ES-I3 (cell line): ENCODE data around the gene TENM4.
"Not testable (repeated sequence)": the region's sequence is repeated elsewhere in the genome, so short reads cannot be mapped to it uniquely, and the experiment has no call there.

Source experiments
- H3K36me3 ChIP-seq: 2 replicates; pipeline ENCODE4 v1.6.1; 2013; ENCODE audit warnings: mild to moderate bottlenecking, low read length, control low read depth, moderate library complexity; ENCODE audit not compliant: insufficient read depth
- H3K4me1 ChIP-seq: 2 replicates; pipeline ENCODE4 v1.6.1; 2013; ENCODE audit warnings: mild to moderate bottlenecking, control low read depth, low read length; ENCODE audit not compliant: insufficient read depth
- H3K9ac ChIP-seq: 2 replicates; pipeline ENCODE4 v1.6.1; 2013; ENCODE audit warnings: low read depth, mild to moderate bottlenecking, low read length, moderate library complexity
- H3K9me3 ChIP-seq: 2 replicates; pipeline ENCODE4 v1.6.1; 2013; ENCODE audit warnings: mild to moderate bottlenecking, low read length, moderate library complexity; ENCODE audit not compliant: control insufficient read depth, insufficient read depth

The TENM4 gene

DNA sequence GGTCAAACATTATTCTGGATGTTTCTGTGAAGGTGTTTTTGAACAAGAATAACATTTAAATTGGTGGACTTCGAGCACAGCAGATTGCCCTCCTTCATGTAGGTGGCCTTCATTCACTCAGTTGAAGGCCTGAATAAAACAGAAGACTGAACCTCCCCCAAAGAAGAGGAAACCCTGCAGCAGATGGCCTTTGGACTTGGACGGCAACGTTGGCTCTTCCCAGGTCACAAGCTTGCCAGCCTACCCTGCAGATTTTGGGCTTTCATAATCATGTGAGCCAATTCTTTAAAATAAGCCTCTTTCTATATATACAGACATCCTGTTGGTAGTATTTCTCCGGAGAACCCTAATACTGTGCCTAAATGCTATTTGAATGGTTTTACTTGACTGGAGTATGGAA lies 434.0 kb downstream of the TENM4 start:
- no peaks in the 10 kb centered on the region for H3K4me1 ChIP-seq
- H3K9ac ChIP-seq, result no peak overlapping the region
- H3K9me3 ChIP-seq, result peaks cover 3% of the 10 kb centered on the region; the same call in 1 of the 2 replicates
- no peaks in the 10 kb centered on the region for H3K36me3 ChIP-seq

DNA sequence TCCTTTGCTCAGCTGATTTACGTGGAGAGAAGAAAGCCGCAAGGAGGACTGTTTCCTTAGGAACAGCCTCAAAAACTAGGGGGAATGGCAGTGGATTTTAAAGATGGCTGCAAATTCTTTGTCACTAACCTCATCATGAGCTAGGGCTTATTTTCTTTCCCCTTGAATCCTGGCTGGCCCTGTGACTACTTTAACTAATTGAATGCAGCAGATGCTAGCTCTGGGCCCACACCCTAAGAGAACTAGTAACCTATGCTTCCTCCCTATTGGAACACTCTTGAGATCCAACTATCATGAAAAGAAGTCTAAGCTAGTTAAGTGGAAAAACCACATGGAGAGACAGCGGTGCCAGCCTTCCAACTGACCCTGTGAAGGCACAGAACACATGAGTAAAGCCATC lies 444.8 kb downstream of the TENM4 start:
- H3K36me3 ChIP-seq, result no peaks in the 10 kb centered on the region
- H3K9ac ChIP-seq, result no peak overlapping the region
- no peaks in the 10 kb centered on the region for H3K9me3 ChIP-seq
- H3K4me1 ChIP-seq, result no peaks in the 10 kb centered on the region

DNA sequence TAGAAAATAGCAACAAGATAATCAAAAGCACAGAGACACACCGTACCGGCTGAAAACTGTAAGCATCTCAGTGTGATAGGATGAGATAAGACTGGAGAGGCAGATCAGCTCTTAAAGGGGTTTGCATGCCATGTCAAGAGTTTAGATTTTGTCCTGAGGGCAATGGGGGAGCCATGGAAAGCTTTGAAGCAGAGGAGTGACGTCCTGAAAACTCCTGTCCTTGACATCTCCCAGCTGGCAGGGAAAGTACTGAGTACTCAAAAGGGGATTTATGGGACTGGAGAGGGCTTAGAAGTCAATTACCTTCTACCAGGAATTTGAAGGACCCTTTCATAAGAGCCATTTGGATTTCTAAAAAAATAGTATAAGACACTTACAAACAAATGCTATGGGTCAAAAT lies 445.7 kb downstream of the TENM4 start:
- H3K9me3 ChIP-seq, result no peaks in the 10 kb centered on the region
- H3K36me3 ChIP-seq, result no peaks in the 10 kb centered on the region
- no peak overlapping the region for H3K9ac ChIP-seq
- H3K4me1 ChIP-seq, result no peaks in the 10 kb centered on the region

DNA sequence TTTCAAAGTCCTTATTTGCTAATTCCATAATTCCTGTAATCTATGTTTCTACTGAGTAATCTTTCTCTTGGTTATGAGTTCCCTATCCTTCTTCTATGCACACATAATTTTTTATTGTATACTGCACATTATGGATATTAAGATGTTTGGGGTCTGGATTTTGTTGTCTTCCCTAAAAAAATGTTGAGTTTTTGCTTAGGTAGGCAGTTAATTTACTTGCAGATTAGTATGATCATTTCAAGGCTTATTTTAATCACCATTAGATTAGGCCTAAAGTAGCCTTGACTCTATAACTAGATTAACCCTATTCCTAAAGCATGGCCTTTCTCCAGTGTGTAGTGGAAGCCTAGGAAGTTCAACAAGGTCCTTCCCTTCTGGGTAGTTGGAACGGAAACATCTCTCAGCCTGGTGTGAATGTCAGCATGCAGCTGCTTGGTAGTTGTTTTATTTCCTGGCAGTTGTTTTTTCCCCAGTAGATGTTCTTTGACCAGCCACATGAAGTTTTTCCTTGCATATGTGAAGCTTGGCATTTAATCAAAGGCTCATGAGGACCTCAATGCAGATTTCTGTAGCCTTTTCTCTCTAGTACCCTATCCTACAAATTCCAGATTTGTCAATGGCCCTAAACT lies 446.9 kb downstream of the TENM4 start:
- H3K9me3 ChIP-seq, result no peaks in the 10 kb centered on the region
- H3K4me1 ChIP-seq, result no peaks in the 10 kb centered on the region
- H3K36me3 ChIP-seq, result no peaks in the 10 kb centered on the region
- H3K9ac ChIP-seq, result no peak overlapping the region

DNA sequence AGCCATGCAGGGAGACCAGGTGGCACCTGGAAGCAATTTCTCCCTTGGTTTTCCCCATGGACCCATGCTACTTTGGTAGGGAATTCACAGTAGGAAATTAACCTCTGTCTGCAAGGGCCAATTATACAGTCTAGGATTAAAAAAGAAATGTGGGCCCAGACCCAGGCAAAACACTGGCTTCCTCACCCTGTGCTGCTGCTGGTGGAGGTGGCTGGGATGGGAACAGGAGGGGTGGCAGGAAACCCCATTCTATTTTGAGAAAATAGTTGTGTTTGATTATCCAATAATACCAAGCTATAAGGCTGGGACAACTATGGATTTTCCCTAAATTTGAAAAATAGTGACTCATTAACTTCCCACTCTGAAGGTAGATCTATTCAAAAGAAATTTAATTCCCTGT lies 449.1 kb downstream of the TENM4 start:
- H3K9me3 ChIP-seq, result no peaks in the 10 kb centered on the region
- no peaks in the 10 kb centered on the region for H3K36me3 ChIP-seq
- no peak overlapping the region for H3K9ac ChIP-seq
- no peaks in the 10 kb centered on the region for H3K4me1 ChIP-seq

DNA sequence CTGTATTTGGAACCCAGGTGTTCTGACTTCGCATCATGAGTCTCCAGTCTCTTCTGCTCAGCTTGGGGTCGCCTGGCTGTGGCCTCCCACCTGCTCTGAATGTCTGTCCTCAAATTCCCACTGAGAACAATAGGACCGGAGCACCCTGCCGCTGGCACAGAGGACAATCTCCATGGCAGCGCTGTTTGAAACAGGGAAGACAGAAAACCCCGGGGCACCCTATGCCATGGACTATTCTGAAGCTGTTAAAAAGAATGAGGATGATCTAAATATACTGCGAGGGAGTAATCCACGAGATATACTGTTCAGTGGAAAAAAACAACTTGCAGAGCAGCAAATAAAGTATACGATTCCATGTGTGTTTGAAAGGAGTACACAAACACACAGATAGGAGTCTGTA lies 450.6 kb downstream of the TENM4 start:
- H3K9me3 ChIP-seq, result no peaks in the 10 kb centered on the region
- no peaks in the 10 kb centered on the region for H3K4me1 ChIP-seq
- H3K36me3 ChIP-seq, result no peaks in the 10 kb centered on the region
- no peak overlapping the region for H3K9ac ChIP-seq

DNA sequence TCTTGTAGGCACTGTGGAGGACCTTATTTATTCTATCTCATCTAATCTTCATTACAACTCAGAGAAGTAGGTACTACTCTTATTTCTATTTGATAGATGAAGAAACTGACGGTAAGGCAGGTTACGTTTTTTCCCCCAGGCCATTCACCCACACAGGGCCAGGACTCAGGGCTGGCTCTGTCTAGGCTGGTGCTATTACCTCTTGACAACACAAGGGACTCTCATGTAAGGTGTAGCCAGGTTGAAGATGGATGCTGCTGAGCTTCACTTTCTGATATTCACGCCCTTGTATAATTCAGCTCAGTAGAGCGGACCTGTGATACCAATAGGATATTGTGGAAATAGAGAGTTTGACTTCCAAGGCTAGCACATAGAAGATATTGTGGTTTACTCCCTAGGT lies 453.1 kb downstream of the TENM4 start:
- Histone ChIP-seq H3K4me1 (no peaks in the 10 kb centered on the region), H3K9ac (no peak overlapping the region), H3K36me3 (no peaks in the 10 kb centered on the region), H3K9me3 (no peaks in the 10 kb centered on the region)

DNA sequence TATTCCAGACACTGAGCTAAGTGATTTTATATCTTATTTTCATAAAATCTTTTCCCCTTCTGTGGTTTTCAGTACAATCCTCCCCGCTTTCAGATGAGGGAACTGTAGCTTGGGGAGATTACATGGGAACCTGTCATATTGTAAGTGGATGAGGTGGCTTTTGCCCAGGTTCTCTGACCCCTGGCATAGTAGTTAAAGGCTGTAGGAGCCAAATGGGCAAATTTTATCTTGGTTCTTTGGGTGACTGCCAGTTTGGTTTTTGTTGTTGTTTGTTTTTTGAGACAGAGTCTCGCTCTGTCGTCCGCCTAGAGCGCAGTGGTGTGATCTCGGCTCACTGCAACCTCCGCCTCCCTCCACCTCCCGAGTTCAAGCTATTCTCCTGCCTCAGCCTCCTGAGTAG lies 454.5 kb downstream of the TENM4 start:
- H3K4me1 ChIP-seq, result no peaks in the 10 kb centered on the region
- H3K9me3 ChIP-seq, result no peaks in the 10 kb centered on the region
- H3K36me3 ChIP-seq, result no peaks in the 10 kb centered on the region
- H3K9ac ChIP-seq, result no peak overlapping the region

DNA sequence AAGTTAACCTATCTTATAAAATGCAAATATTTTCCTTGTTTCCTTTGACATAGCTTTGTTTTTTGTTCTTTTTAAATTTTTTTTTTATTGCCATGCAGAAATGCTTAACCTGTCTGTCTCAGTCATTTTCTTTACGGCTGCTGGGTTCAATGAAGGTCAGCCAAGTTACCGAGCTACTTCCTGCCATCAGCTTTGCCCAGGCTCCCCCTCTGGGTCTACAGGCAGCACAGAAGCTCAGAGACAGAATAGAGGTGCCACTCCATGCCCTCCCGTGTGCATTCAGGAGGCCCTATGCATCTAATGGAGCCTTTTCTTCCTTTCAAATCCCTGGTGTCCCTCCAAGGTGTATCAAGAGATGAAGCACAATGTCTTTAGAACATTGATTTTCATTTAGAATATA lies 455.2 kb downstream of the TENM4 start:
- no peaks in the 10 kb centered on the region for H3K36me3 ChIP-seq
- no peaks in the 10 kb centered on the region for H3K9me3 ChIP-seq
- H3K4me1 ChIP-seq, result no peaks in the 10 kb centered on the region

DNA sequence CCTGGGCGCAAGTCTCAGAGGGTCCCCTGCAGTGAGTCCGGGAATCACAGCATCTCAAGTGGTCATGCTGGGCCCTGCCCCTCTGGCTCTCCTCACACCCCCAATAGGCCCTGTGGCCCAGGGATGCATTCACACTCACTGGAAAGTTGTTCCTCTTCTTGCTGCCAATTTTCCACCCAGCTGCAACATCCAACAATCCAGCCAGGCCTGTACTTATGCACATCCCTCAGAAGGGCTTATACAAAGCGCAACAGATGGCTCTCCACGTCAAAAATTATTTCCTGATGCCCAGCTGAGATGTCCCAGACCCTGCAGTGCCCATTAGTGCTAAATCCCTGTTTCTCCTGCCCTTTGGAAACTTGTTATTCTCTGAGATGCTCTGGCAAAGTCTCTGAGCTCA lies 458.4 kb downstream of the TENM4 start:
- Histone ChIP-seq H3K9me3 (no peaks in the 10 kb centered on the region), H3K9ac (no peak overlapping the region), H3K4me1 (no peaks in the 10 kb centered on the region), H3K36me3 (no peaks in the 10 kb centered on the region)

More for the DNA sequence above, 455.2 kb downstream of the TENM4 start:
- no peak overlapping the region for H3K9ac ChIP-seq

DNA sequence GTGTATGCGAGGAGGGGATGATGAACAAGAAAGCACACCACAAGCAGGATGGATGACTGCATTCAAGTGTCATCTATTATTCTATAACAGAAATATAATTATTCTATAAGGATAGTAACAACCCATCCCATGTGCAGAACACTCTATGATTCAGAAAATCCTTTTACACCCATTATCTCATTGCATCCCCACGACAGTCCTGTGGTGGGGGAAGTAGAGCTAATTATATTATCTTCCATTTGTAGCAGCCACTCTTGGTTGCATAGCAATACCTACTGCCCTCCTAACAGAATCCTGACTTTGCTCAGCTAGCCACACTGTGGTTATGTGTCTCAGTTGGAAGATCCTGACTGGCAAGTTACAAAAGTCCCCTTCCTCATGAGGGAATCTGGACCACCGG lies 459.7 kb downstream of the TENM4 start:
- H3K9me3 ChIP-seq, result no peaks in the 10 kb centered on the region
- no peaks in the 10 kb centered on the region for H3K36me3 ChIP-seq
- H3K9ac ChIP-seq, result no peak overlapping the region
- H3K4me1 ChIP-seq, result no peaks in the 10 kb centered on the region

DNA sequence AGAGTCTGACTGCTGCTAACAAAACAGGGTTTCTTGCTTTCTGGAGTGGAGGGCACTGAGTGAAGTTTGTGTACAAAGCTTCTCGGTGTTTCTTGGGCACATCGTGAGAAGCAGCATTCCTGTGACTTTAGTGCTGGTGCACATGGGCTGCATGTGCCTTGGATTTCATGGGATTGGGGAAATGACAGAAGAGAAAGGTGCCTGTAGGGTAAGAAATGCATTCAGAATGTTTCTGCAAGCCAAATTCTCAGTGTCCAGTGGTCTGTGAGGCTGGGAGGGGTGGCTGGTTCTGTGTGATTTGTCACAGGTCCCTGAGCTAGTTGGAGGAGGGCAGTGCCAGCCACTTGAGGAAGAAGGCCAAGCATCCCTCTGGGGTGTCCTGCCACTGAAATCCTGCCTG lies 462.0 kb downstream of the TENM4 start:
- Histone ChIP-seq H3K9ac (no peak overlapping the region), H3K36me3 (no peaks in the 10 kb centered on the region), H3K9me3 (no peaks in the 10 kb centered on the region), H3K4me1 (peaks cover 3% of the 10 kb centered on the region; the same call in 1 of the 2 replicates)

DNA sequence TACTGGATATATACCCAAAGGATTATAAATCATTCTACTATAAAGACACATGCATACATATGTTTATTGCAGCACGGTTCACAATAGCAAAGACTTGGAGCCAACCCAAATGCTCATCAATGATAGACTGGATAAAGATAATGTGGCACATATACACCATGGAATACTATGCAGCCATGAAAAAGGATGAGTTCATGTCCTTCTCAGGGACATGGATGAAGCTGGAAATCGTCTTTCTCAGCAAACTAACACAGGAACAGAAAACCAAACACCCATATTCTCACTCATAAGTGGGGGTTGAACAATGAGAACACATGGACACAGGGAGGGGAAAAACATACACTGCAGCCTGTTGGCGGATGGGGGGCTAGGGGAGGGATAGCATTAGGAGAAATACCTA lies 463.0 kb downstream of the TENM4 start:
- not testable (repeated sequence) for H3K9ac ChIP-seq, H3K4me1 ChIP-seq, H3K9me3 ChIP-seq, H3K36me3 ChIP-seq

DNA sequence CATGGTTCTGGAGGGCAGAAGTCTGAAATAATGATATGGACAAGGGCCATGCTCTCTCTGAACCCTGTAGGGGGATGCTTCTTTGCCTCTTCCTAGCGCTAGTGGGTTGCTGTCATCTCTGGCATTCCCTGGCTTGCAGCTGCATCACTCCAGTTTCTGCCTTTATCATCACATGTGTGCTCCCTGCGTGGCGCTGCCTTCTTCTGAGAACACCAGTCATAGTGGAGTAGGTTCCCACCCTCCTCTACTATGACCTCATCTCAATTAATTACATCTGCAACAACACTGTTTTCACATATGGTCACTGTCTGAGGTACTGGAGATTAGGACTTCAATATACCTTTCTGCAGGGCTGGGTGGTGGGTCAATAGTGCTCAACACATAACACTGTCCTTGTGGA lies 463.8 kb downstream of the TENM4 start:
- Histone ChIP-seq H3K9ac (no peak overlapping the region), H3K4me1 (peaks cover 9% of the 10 kb centered on the region; the same call in 1 of the 2 replicates), H3K9me3 (no peaks in the 10 kb centered on the region), H3K36me3 (no peaks in the 10 kb centered on the region)

DNA sequence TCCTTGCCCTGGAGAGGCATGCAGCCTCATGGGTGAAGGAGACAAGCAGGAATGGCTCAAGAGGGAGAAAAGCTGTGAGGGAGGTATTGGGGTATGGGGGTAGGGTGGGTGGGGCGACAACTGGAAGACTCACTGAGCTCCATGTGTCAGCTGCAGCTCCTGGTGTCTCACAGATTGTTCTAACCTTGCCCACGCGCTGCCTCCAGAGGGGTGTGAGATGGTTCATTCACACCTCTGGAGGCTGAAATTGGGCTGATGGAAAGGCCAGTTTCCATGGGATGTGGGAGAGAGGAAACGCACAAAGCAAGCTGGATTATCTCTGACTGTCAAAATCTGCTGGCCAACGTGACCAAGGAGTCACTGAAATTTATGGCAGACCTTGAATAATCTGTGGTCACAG lies 465.7 kb downstream of the TENM4 start:
- Histone ChIP-seq H3K4me1 (peaks cover 9% of the 10 kb centered on the region; the same call in 1 of the 2 replicates), H3K9me3 (no peaks in the 10 kb centered on the region), H3K36me3 (no peaks in the 10 kb centered on the region), H3K9ac (no peak overlapping the region)

DNA sequence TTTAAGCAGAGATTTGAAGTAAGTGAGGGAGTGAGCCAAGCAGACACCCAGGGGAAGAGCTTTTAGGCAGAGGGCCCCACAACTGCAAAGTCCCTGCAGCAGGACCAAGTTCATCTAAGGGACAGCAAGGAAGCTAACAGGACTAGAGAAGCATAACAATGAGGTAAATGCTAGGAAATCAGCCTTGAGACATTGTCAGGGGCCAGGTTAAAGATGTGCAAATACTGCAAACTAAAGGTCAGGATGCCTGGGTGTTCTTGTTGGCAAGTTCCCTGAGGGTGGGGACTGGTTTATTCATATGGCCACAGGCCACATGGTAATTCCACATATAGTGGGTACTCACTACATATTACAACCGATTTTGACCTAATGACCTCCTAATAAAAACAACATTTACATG lies 467.0 kb downstream of the TENM4 start:
- no peak overlapping the region for H3K9ac ChIP-seq

More for the DNA sequence above, 467.0 kb downstream of the TENM4 start:
- Histone ChIP-seq H3K9me3 (no peaks in the 10 kb centered on the region), H3K36me3 (no peaks in the 10 kb centered on the region), H3K4me1 (peaks cover 9% of the 10 kb centered on the region; the same call in 1 of the 2 replicates)
